K562 (cell line): ENCODE results near the gene CYB5D1. TPM values are rescaled to one million over a fixed set of nuclear protein-coding genes. Genes with fewer than 3 reads are reported as not detected.

Experiments
- ATAC-seq: fragments of 200-7000 bp; cut with Tn5 transposase; 3 replicates; pipeline ENCODE4 v1.9.1; 2020; ENCODE audit warnings: moderate library complexity
- BruUV-seq: library from RNA; stranded (reverse); fragments of 400-500 nt; replicated peaks from 2 replicates; lab custom pipeline; 2021; lab: Mats Ljungman, UMichigan
- CTCF ChIA-PET: fragments of 300-600 bp; formaldehyde crosslinking; extraction: SDS; loops from one replicate; lab custom pipeline; 2021; ENCODE audit warnings: low intra/inter-chr PET ratio; lab: Yijun Ruan, JAX
- POLR2A ChIA-PET: fragments of 300-600, 350-650 bp; sonication (Branson Sonifier 250); formaldehyde crosslinking; extraction: SDS; loops from one replicate; lab custom pipeline; 2021; ENCODE audit warnings: antibody characterized with exemption, inconsistent platforms; lab: Yijun Ruan, JAX
- DNase-seq, 4 experiments: peaks; one replicate each; pipeline versions ENCODE4 v3.0.0 to v3.0.0-alpha.2; 2011 to 2018; ENCODE audit warnings: low spot score in 3 of 4, mixed read lengths in 3 of 4; ENCODE audit errors: extremely low read depth in 1 of 4
- FAIRE-seq: peaks from 2 replicates; lab custom pipeline; 2011; peaks lifted over from hg19 to GRCh38; lab: Jason Lieb, UNC
- H2AFZ ChIP-seq: 2 replicates; pipeline ENCODE4 v1.6.0; 2011; ENCODE audit warnings: low read depth, low read length, control low read depth, inconsistent platforms
- H3K27ac ChIP-seq: fragments of 200-600 bp; 3 replicates; pipeline ENCODE4 v1.8.0; 2011; ENCODE audit warnings: low read depth, mild to moderate bottlenecking, control low read depth, inconsistent platforms, low read length, moderate library complexity, mixed read lengths; ENCODE audit errors: extremely low read depth
- H3K27me3 ChIP-seq, 2 experiments: fragments of 300-600 bp in 1 of 2; 2 replicates in 1 of 2; 3 replicates in 1 of 2; pipeline versions ENCODE4 v1.6.0 to v1.8.0; 2011; ENCODE audit warnings: inconsistent platforms in 2 of 2, low read length in 2 of 2, mild to moderate bottlenecking in 1 of 2, mixed read lengths in 1 of 2, moderate library complexity in 1 of 2; ENCODE audit not compliant: control insufficient read depth in 2 of 2, insufficient read depth in 2 of 2
- H3K36me3 ChIP-seq: fragments of 300-600 bp; 3 replicates; pipeline ENCODE4 v1.8.0; 2011; ENCODE audit warnings: mild to moderate bottlenecking, low read length, inconsistent platforms; ENCODE audit not compliant: control insufficient read depth, insufficient read depth
- H3K4me1 ChIP-seq, 2 experiments: fragments of 200-600 bp in 1 of 2; replicated peaks in 1 of 2; 2 replicates in 1 of 2; 3 replicates in 1 of 2; pipeline versions ENCODE4 v1.5.1 to v1.8.0; 2011; ENCODE audit warnings: inconsistent platforms in 2 of 2, low read length in 2 of 2, mild to moderate bottlenecking in 1 of 2, mixed read lengths in 1 of 2, moderate library complexity in 1 of 2; ENCODE audit not compliant: control insufficient read depth in 2 of 2, insufficient read depth in 2 of 2
- H3K4me2 ChIP-seq: 2 replicates; pipeline ENCODE4 v1.6.1; 2011; ENCODE audit warnings: low read length, control low read depth, inconsistent platforms, mixed read lengths; ENCODE audit not compliant: insufficient read depth
- H3K4me3 ChIP-seq: fragments of 200-600 bp; sonication (generic), shearing (Covaris generic); 2 replicates; pipeline ENCODE4 v1.5.1; 2016; ENCODE audit warnings: control low read depth, inconsistent platforms
- H3K79me2 ChIP-seq: fragments of 200-600 bp; 3 replicates; pipeline ENCODE4 v1.8.0; 2011; ENCODE audit warnings: low read length, inconsistent platforms; ENCODE audit not compliant: control insufficient read depth, insufficient read depth
- H3K9ac ChIP-seq, 2 experiments: 2 replicates each; pipeline versions ENCODE4 v1.6.0 to v1.6.1; 2011; ENCODE audit warnings: low read depth in 2 of 2, low read length in 2 of 2, control low read depth in 1 of 2, inconsistent platforms in 1 of 2, mild to moderate bottlenecking in 1 of 2, mixed read lengths in 1 of 2; ENCODE audit not compliant: insufficient read depth in 1 of 2
- H3K9me1 ChIP-seq: one replicate; pipeline ENCODE4 v1.6.0; 2011; ENCODE audit warnings: inconsistent platforms, mild to moderate bottlenecking, low read length, moderate library complexity; ENCODE audit not compliant: control insufficient read depth, insufficient read depth
- H3K9me3 ChIP-seq: replicated peaks from 2 replicates; pipeline ENCODE4 v1.5.1; 2011; ENCODE audit warnings: low read depth, low read length, inconsistent platforms; ENCODE audit not compliant: control insufficient read depth, insufficient read depth
- H4K20me1 ChIP-seq: replicated peaks from 2 replicates; pipeline ENCODE4 v1.6.1; 2011; ENCODE audit warnings: low read length, inconsistent platforms, mixed read lengths; ENCODE audit not compliant: control insufficient read depth, insufficient read depth
- MLLT1 ChIP-seq, 2 experiments: fragments of 450-650 bp; IDR thresholded peaks; 2 replicates each; pipeline ENCODE4 v1.6.1; 2016
- MTA1 ChIP-seq: fragments of 450-650 bp; IDR thresholded peaks from 2 replicates; pipeline ENCODE4 v1.6.1; 2017; ENCODE audit warnings: borderline replicate concordance
- PHB2 ChIP-seq: fragments of 450-650 bp; IDR thresholded peaks from 2 replicates; pipeline ENCODE4 v1.6.1; 2017; ENCODE audit warnings: low read depth
- RBM34 ChIP-seq: fragments of 200-400 bp; formaldehyde crosslinking; IDR thresholded peaks from 2 replicates; pipeline ENCODE4 v1.6.1; 2018; ENCODE audit warnings: low read length, borderline replicate concordance; ENCODE audit not compliant: insufficient read depth
- SMARCE1 ChIP-seq: fragments of 450-650 bp; IDR thresholded peaks from 2 replicates; pipeline ENCODE4 v1.7.1; 2016; ENCODE audit warnings: mild to moderate bottlenecking
- STAT6 ChIP-seq: sonication (generic); formaldehyde crosslinking; IDR thresholded peaks from 2 replicates; pipeline ENCODE4 v1.8.1; 2023; ENCODE audit warnings: mild to moderate bottlenecking, missing genetic modification reagents
- TRIM28 ChIP-seq: fragments of 450-650 bp; IDR thresholded peaks from 2 replicates; pipeline ENCODE4 v1.6.1; 2017
- ZNF140 ChIP-seq: fragments of 250-450 bp; sonication (Bioruptor Pico); IDR thresholded peaks from 2 replicates; pipeline ENCODE4 v1.8.0; 2021; ENCODE audit warnings: moderate library complexity, mild to moderate bottlenecking, inconsistent platforms
- WGBS: fragments of 100-300 bp; shearing (Covaris generic); methylation state at CpG from one replicate; pipeline ENCODE4 v1.1.6; 2016; ENCODE audit warnings: low coverage, mixed read lengths; ENCODE audit not compliant: insufficient coverage; ENCODE audit errors: missing lambda C conversion rate; 5-methylcytosine and 5-hydroxymethylcytosine counted together
- in situ Hi-C: fragments of 300-500 bp; cut with MboI; formaldehyde crosslinking; loops from 4 replicates; pipeline ENCODE4 v1.15.0; 2018; ENCODE audit warnings: inconsistent platforms, mixed read lengths
- intact Hi-C: fragments of 100-400 bp; cut with micrococcal nuclease; formaldehyde crosslinking; loops from 2 replicates; pipeline ENCODE4 v1.14.2; 2022
- polyA plus RNA-seq, 8 experiments: library from polyadenylated mRNA; depleted of rRNA in 4 of 8; stranded (reverse) in 5 of 8; unstranded in 3 of 8; fragments of >200 nt; fragmentation: Nextera tagmentation in 2 of 8; fragmentation: Illumina TruSeq in 1 of 8; extraction: Ambion mirVana in 2 of 8; extraction: Trizol in 1 of 8; gene quantifications; 2 replicates each; pipeline versions ENCODE4 v1.2.1 to v1.2.3, GENCODE V29; 2011 to 2014; ENCODE audit warnings: inconsistent platforms in 1 of 8, missing spikeins in 1 of 8
- total RNA-seq, 7 experiments: library from RNA; depleted of rRNA in 6 of 7; stranded (reverse); fragments of >200 nt in 6 of 7; fragmentation: Illumina TruSeq in 2 of 7; extraction: Trizol in 2 of 7; gene quantifications; 2 replicates each; pipeline versions ENCODE4 v1.2.1 to v1.2.3, GENCODE V29; 2011 to 2021; ENCODE audit warnings: low replicate concordance in 1 of 7
- TF ChIP-seq, protein P1 (sequence below): fragments of 450-650 bp; IDR thresholded peaks from 2 replicates; pipeline ENCODE4 v1.6.1; 2016
- TF ChIP-seq, protein P2 (sequence below): fragments of 450-650 bp; formaldehyde crosslinking; IDR thresholded peaks from 2 replicates; pipeline ENCODE4 v1.4.0; 2020; ENCODE audit warnings: mild to moderate bottlenecking, mixed read lengths

Gene CYB5D1
- total and polyA plus RNA-seq, 9 of the 15 experiments (the other 6 are each of a cell fraction or from before 2014, with no cell fraction given), result 2.4 to 7.9 (median 5.7) TPM

DNA sequence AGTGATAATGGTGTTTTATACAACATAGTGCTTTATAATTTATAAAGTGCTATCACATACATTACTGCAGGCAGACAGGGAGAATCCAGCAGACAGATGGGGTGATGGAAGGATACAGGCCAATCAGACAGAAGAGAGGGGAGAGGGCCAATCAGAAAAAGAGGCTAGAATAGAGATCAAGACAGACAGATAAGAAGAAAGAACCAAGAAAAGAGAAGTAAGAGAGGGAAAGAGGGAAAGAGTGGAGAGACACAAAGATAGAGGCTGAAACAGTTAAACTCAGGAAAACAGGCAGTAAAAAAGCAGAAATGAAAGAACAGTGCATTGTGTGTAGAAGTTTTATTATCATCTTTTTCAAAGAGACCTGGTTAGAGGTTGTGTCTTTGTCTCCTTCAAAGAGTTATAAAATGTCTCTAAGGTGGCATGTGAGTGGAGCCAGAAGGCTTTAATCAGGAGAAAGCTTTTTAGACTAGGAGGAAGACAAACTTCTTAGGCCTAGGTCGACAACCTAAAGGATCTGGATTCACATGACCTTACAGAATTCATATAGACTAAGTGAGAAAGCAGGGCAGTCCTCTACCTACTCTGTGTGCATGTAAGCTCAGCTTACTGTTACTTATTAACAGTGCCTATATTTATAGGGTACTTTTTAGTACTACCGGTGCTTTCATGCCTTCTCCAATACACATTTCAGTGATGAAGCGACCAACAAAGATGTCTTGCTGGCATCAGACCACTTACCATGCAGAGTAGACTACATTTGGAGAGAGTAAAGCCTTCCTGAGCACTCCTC lies 22.5 kb downstream of the CYB5D1 start:
- no peak overlapping the region for H3K4me3 ChIP-seq
- 75% methylated on average over 3 of the region's 3 CpGs for WGBS
- POLR2A ChIA-PET, result no interaction called here

More for the DNA sequence above, 22.5 kb downstream of the CYB5D1 start:
- no peaks in the 10 kb centered on the region for H3K27me3 ChIP-seq
- no TSS peak for BruUV-seq
- DNase-seq, result peak in 3 of 4 experiments; percentile 25 to 30 (median 27)
- CTCF ChIA-PET, result no interaction called here
- H3K9ac ChIP-seq, result no peak overlapping the region
- H3K9me1 ChIP-seq, result no peaks in the 10 kb centered on the region
- no peaks in the 10 kb centered on the region for H4K20me1 ChIP-seq
- intact Hi-C loops, result no loop called here
- no peak overlapping the region for H3K27ac ChIP-seq
- H2AFZ ChIP-seq, result no peak overlapping the region
- ATAC-seq, result no peak
- no peak for FAIRE-seq
- peaks cover 41% of the 10 kb centered on the region; the same call in 2 of the 3 replicates for H3K36me3 ChIP-seq
- H3K79me2 ChIP-seq, result peaks cover 22% of the 10 kb centered on the region
- in situ Hi-C loops, result no loop called here
- H3K4me2 ChIP-seq, result 0 out of 2 replicates have a peak overlapping the region, but pooled peaks have one; percentile 58
- no peaks in the 10 kb centered on the region for H3K9me3 ChIP-seq
- H3K4me1 ChIP-seq, result peaks cover 7 to 31% of the 10 kb centered on the region in 2 experiments
- TF ChIP-seq RBM34 (no peak), MTA1 (peak; percentile 28; the same call in 1 of the 2 replicates), SMARCE1 (0 out of 2 replicates have a peak, but pooled peaks have one; percentile 21), PHB2 (no peak), STAT6 (CRISPR knock-in tag) (no peak), MLLT1 (IDR thresholded peaks at IDR 0.05) (0 out of 4 replicates have a peak, but pooled peaks of 1 of the 2 experiments have one; percentile 21), TRIM28 (no peak), ZNF140 (no peak)
- TF ChIP-seq, protein P1, sequence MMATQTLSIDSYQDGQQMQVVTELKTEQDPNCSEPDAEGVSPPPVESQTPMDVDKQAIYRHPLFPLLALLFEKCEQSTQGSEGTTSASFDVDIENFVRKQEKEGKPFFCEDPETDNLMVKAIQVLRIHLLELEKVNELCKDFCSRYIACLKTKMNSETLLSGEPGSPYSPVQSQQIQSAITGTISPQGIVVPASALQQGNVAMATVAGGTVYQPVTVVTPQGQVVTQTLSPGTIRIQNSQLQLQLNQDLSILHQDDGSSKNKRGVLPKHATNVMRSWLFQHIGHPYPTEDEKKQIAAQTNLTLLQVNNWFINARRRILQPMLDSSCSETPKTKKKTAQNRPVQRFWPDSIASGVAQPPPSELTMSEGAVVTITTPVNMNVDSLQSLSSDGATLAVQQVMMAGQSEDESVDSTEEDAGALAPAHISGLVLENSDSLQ, result peak; percentile 41; the same call in 1 of the 2 replicates
- TF ChIP-seq, protein P2, sequence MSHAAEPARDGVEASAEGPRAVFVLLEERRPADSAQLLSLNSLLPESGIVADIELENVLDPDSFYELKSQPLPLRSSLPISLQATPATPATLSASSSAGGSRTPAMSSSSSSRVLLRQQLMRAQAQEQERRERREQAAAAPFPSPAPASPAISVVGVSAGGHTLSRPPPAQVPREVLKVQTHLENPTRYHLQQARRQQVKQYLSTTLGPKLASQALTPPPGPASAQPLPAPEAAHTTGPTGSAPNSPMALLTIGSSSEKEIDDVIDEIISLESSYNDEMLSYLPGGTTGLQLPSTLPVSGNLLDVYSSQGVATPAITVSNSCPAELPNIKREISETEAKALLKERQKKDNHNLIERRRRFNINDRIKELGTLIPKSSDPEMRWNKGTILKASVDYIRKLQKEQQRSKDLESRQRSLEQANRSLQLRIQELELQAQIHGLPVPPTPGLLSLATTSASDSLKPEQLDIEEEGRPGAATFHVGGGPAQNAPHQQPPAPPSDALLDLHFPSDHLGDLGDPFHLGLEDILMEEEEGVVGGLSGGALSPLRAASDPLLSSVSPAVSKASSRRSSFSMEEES (CRISPR knock-in tag), result no peak
